Right ventricle myocardium superior (tissue), 1 donor: ENCODE data around the gene RELA. TPM values are rescaled to one million over a fixed set of nuclear protein-coding genes. Genes with fewer than 3 reads are reported as not detected.
"Not testable (repeated sequence)": the region's sequence is repeated elsewhere in the genome, so short reads cannot be mapped to it uniquely, and the experiment has no call there.

Experiments used
- ATAC-seq: fragments of 200-7000 bp; cut with Tn5 transposase; one replicate; pipeline ENCODE4 v1.9.1; 2020; ENCODE audit warnings: mild to moderate bottlenecking; ENCODE audit not compliant: poor library complexity
- DNase-seq: peaks from one replicate; pipeline ENCODE4 v3.0.0-alpha.2; 2020
- intact Hi-C: fragments of 100-400 bp; cut with DNase I; formaldehyde crosslinking; loops from one replicate; pipeline ENCODE4 v1.11.2; 2022
- total RNA-seq: library from RNA; stranded (reverse); fragmentation: NEBNext Ultra II Directional; extraction: Animal tissue kit (Norgen Biotek cat#: 25700); gene quantifications from one replicate; pipeline ENCODE4 v1.2.1, GENCODE V29; 2021
- donor health status: DM: no; HTN: yes; CAD: no; lungs with severe emphysema.

Gene RELA
- total RNA-seq, 1 donor from 2014 or later = 31.0 TPM

- intact Hi-C loops, DNase-seq, ATAC-seq: not testable (repeated sequence)
Measured at GRCh38 chr11:65683480-65683879, 20.8 kb upstream of the RELA start.

- DNase-seq (no peak), ATAC-seq (no peak)
- intact Hi-C loops = no loop called here
Measured at GRCh38 chr11:65680192-65680743, 17.6 kb upstream of the RELA start.

GRCh38 chr11:65672982-65673381 lies 10.3 kb upstream of the RELA start:
- DNase-seq (no peak), ATAC-seq (no peak)
- intact Hi-C loops = no loop called here

- intact Hi-C loops = no loop called here
- DNase-seq = no peak
- ATAC-seq = no peak
Measured at GRCh38 chr11:65672180-65672860, 9.6 kb upstream of the RELA start.

GRCh38 chr11:65663639-65664200 lies 1.0 kb upstream of the RELA start:
- DNase-seq (no peak), ATAC-seq (peak; percentile 64)
- intact Hi-C loops = no loop called here

- intact Hi-C loops = no loop called here
- ATAC-seq = no peak
- DNase-seq = no peak
Measured at GRCh38 chr11:65662247-65662798, 393 bp downstream of the RELA start.

- ATAC-seq = no peak
- DNase-seq = no peak
- intact Hi-C loops = no loop called here
Measured at GRCh38 chr11:65661599-65662246, 993 bp downstream of the RELA start.

- ATAC-seq, intact Hi-C loops, DNase-seq: not testable (repeated sequence)
Measured at GRCh38 chr11:65660908-65661307, 1.8 kb downstream of the RELA start.

GRCh38 chr11:65660038-65660437 lies 2.7 kb downstream of the RELA start:
- intact Hi-C loops = no loop called here
- ATAC-seq (no peak), DNase-seq (no peak)

GRCh38 chr11:65658174-65659021 lies 4.3 kb downstream of the RELA start:
- intact Hi-C loops = no loop called here
- ATAC-seq = no peak
- no peak for DNase-seq

GRCh38 chr11:65657426-65657825 lies 5.3 kb downstream of the RELA start:
- intact Hi-C loops = no loop called here
- DNase-seq (no peak), ATAC-seq (no peak)

- intact Hi-C loops = no loop called here
- DNase-seq (no peak), ATAC-seq (no peak)
Measured at GRCh38 chr11:65655570-65656332, 7.0 kb downstream of the RELA start.

GRCh38 chr11:65654375-65655349 lies 8.1 kb downstream of the RELA start:
- intact Hi-C loops = no loop called here

GRCh38 chr11:65653229-65654225 lies 9.2 kb downstream of the RELA start:
- DNase-seq (no peak), ATAC-seq (no peak)
- intact Hi-C loops = no loop called here

More at GRCh38 chr11:65654375-65655349, 8.1 kb downstream of the RELA start:
- no peak for DNase-seq
- no peak for ATAC-seq

- intact Hi-C loops = no loop called here
- peak; percentile 94 for ATAC-seq
- peak; percentile 96 for DNase-seq
Measured at GRCh38 chr11:65652511-65653228, 10.0 kb downstream of the RELA start.
